Type B pancreatic cell (in vitro differentiated cells): ENCODE measurements around the gene C1orf141. TPM values are rescaled to one million over a fixed set of nuclear protein-coding genes. Genes with fewer than 3 reads are reported as not detected.

Source experiments
- DNase-seq: peaks from one replicate; pipeline ENCODE4 v3.0.0; 2021; ENCODE audit warnings: mixed read lengths; ENCODE audit not compliant: unreplicated experiment; ENCODE audit errors: extremely low spot score
- H3K27ac Mint-ChIP-seq: 2 replicates; pipeline ENCODE4 v1.8.0; 2021; ENCODE audit warnings: mild to moderate bottlenecking, mixed read lengths
- H3K27me3 Mint-ChIP-seq: 2 replicates; pipeline ENCODE4 v1.8.0; 2021; ENCODE audit warnings: mixed read lengths
- H3K36me3 Mint-ChIP-seq: 2 replicates; pipeline ENCODE4 v1.8.0; 2021; ENCODE audit warnings: mixed read lengths
- H3K4me1 Mint-ChIP-seq: one replicate; pipeline ENCODE4 v1.8.0; 2021; ENCODE audit warnings: mixed read lengths; ENCODE audit not compliant: unreplicated experiment
- H3K4me3 Mint-ChIP-seq: 2 replicates; pipeline ENCODE4 v1.8.0; 2021; ENCODE audit warnings: mild to moderate bottlenecking, mixed read lengths
- H3K9me3 Mint-ChIP-seq: 2 replicates; pipeline ENCODE4 v1.8.0; 2021; ENCODE audit warnings: mixed read lengths
- long read RNA-seq: library from polyadenylated mRNA; unstranded; transcript quantifications from one replicate; pipeline ENCODE4 v2.0.0, GENCODE V29; 2020
- total RNA-seq: library from RNA; stranded (reverse); gene quantifications from 2 replicates; pipeline ENCODE4 v1.2.1, GENCODE V29; 2021; ENCODE audit warnings: low replicate concordance
- TF ChIP-seq, protein P1 (sequence below): fragments of 200-600 bp; sonication (generic); conservative IDR thresholded peaks from 2 replicates; pipeline ENCODE4 v1.5.0; 2021; ENCODE audit warnings: antibody characterized with exemption, mild to moderate bottlenecking

The C1orf141 gene
- not detected in 2 replicates for total RNA-seq
- long read RNA-seq = 0 reads

- TF ChIP-seq, protein P1, sequence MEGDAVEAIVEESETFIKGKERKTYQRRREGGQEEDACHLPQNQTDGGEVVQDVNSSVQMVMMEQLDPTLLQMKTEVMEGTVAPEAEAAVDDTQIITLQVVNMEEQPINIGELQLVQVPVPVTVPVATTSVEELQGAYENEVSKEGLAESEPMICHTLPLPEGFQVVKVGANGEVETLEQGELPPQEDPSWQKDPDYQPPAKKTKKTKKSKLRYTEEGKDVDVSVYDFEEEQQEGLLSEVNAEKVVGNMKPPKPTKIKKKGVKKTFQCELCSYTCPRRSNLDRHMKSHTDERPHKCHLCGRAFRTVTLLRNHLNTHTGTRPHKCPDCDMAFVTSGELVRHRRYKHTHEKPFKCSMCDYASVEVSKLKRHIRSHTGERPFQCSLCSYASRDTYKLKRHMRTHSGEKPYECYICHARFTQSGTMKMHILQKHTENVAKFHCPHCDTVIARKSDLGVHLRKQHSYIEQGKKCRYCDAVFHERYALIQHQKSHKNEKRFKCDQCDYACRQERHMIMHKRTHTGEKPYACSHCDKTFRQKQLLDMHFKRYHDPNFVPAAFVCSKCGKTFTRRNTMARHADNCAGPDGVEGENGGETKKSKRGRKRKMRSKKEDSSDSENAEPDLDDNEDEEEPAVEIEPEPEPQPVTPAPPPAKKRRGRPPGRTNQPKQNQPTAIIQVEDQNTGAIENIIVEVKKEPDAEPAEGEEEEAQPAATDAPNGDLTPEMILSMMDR = no peak
- H3K36me3 Mint-ChIP-seq = no peaks in the 10 kb centered on the region
- no peak for DNase-seq
- H3K27me3 Mint-ChIP-seq = no peaks in the 10 kb centered on the region
- H3K4me3 Mint-ChIP-seq = peak within 1 kb of the TSS; percentile 81
- H3K4me1 Mint-ChIP-seq = peaks cover 10% of the 10 kb centered on the region
- peak within 1 kb of the TSS; percentile 62 for H3K27ac Mint-ChIP-seq
- H3K9me3 Mint-ChIP-seq = no peaks in the 10 kb centered on the region
These were observed at the start of gene C1orf141 for GRCh38 chr1:67134695-67135094. C1orf141 (minus strand) TSS chr1:67134970; CDS start chr1:67127240, 7,730 bp downstream.

GRCh38 chr1:67175530-67176087 lies 40.8 kb upstream of the C1orf141 start:
- H3K9me3 Mint-ChIP-seq = no peaks in the 10 kb centered on the region
- peaks cover 4% of the 10 kb centered on the region for H3K4me1 Mint-ChIP-seq
- TF ChIP-seq, protein P1 = no peak
- no peak for DNase-seq
- no peak overlapping the region for H3K4me3 Mint-ChIP-seq
- H3K36me3 Mint-ChIP-seq = no peaks in the 10 kb centered on the region
- H3K27ac Mint-ChIP-seq = no peak overlapping the region
- peaks cover 9% of the 10 kb centered on the region for H3K27me3 Mint-ChIP-seq

GRCh38 chr1:67174716-67175284 lies 40.0 kb upstream of the C1orf141 start:
- H3K4me3 Mint-ChIP-seq = no peak overlapping the region
- no peak overlapping the region for H3K27ac Mint-ChIP-seq
- H3K36me3 Mint-ChIP-seq = no peaks in the 10 kb centered on the region
- no peak for DNase-seq
- TF ChIP-seq, protein P1 = no peak
- H3K4me1 Mint-ChIP-seq = peaks cover 4% of the 10 kb centered on the region
- H3K9me3 Mint-ChIP-seq = no peaks in the 10 kb centered on the region
- H3K27me3 Mint-ChIP-seq = peaks cover 7% of the 10 kb centered on the region

DNA sequence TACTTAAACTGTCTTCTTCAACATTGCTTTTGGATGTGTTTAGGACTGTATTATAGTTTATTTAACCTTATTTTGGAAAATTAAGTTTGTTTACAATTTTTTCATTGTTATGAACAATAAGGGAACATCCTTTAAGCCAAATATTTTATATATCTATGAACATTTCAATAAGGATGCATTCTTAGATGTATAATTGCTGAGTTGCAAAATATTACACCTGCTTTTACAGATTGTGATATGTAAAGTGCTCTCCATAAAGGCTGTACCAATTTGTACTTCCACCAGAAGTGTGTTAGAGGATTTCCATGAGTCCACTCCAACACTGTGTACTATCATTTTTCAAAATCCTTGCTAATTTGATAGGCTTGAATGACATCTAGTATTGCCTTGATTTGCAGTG lies 39.2 kb upstream of the C1orf141 start:
- no peak overlapping the region for H3K27ac Mint-ChIP-seq
- no peaks in the 10 kb centered on the region for H3K27me3 Mint-ChIP-seq
- no peaks in the 10 kb centered on the region for H3K9me3 Mint-ChIP-seq
- no peak overlapping the region for H3K4me3 Mint-ChIP-seq
- peaks cover 4% of the 10 kb centered on the region for H3K4me1 Mint-ChIP-seq
- no peaks in the 10 kb centered on the region for H3K36me3 Mint-ChIP-seq
- DNase-seq = no peak
- TF ChIP-seq, protein P1 = no peak

- no peak overlapping the region for H3K27ac Mint-ChIP-seq
- peaks cover 4% of the 10 kb centered on the region for H3K4me1 Mint-ChIP-seq
- no peaks in the 10 kb centered on the region for H3K27me3 Mint-ChIP-seq
- TF ChIP-seq, protein P1 = no peak
- H3K4me3 Mint-ChIP-seq = no peak overlapping the region
- H3K36me3 Mint-ChIP-seq = no peaks in the 10 kb centered on the region
- no peaks in the 10 kb centered on the region for H3K9me3 Mint-ChIP-seq
- no peak for DNase-seq
These were observed 37.2 kb upstream of the C1orf141 start for GRCh38 chr1:67171978-67172377.
